KMS-11 (cell line): ENCODE data around the gene HTR5A.

ENCODE experiments used
- H2AFZ ChIP-seq: fragments of 200-600 bp; sonication (generic); 2 replicates; pipeline ENCODE4 v1.6.1; 2016; ENCODE audit warnings: antibody characterized with exemption, mixed run types, low read depth
- H3K27ac ChIP-seq: fragments of 200-600 bp; sonication (generic); 2 replicates; pipeline ENCODE4 v1.6.1; 2016; ENCODE audit warnings: mild to moderate bottlenecking, mixed run types
- H3K27me3 ChIP-seq: fragments of 200-600 bp; sonication (generic); 2 replicates; pipeline ENCODE4 v1.6.1; 2017; ENCODE audit warnings: mild to moderate bottlenecking, low read depth, mixed run types, moderate library complexity; ENCODE audit not compliant: insufficient read depth
- H3K36me3 ChIP-seq: fragments of 200-600 bp; sonication (generic); 2 replicates; pipeline ENCODE4 v1.6.1; 2017; ENCODE audit warnings: mild to moderate bottlenecking, mixed run types; ENCODE audit not compliant: insufficient read depth
- H3K4me1 ChIP-seq: fragments of 200-600 bp; sonication (generic); 2 replicates; pipeline ENCODE4 v1.6.1; 2016; ENCODE audit warnings: mild to moderate bottlenecking, low read depth, mixed run types; ENCODE audit not compliant: poor library complexity, severe bottlenecking
- H3K4me2 ChIP-seq: fragments of 200-600 bp; sonication (generic); 2 replicates; pipeline ENCODE4 v1.7.0; 2016; ENCODE audit warnings: mild to moderate bottlenecking, mixed run types
- H3K4me3 ChIP-seq: fragments of 200-600 bp; sonication (generic); IDR thresholded peaks from 2 replicates; pipeline ENCODE4 v1.6.1; 2017; ENCODE audit warnings: low read depth, low read length, mixed read lengths; ENCODE audit not compliant: insufficient read depth
- H3K79me2 ChIP-seq: fragments of 200-600 bp; sonication (generic); 2 replicates; pipeline ENCODE4 v1.6.1; 2016; ENCODE audit warnings: low read depth, mixed run types; ENCODE audit not compliant: insufficient read depth
- H3K9ac ChIP-seq: fragments of 200-600 bp; sonication (generic); 2 replicates; pipeline ENCODE4 v1.6.1; 2016; ENCODE audit warnings: mild to moderate bottlenecking, mixed run types
- H4K20me1 ChIP-seq: fragments of 200-600 bp; sonication (generic); 2 replicates; pipeline ENCODE4 v1.6.1; 2016; ENCODE audit warnings: mild to moderate bottlenecking, mixed run types; ENCODE audit not compliant: insufficient read depth
- TF ChIP-seq, protein P1 (sequence below): fragments of 200-600 bp; sonication (generic); conservative IDR thresholded peaks from 2 replicates; pipeline ENCODE4 v1.6.1; 2017; ENCODE audit warnings: low read depth, mild to moderate bottlenecking, antibody characterized with exemption, low read length, moderate library complexity, mixed read lengths

The HTR5A gene

DNA sequence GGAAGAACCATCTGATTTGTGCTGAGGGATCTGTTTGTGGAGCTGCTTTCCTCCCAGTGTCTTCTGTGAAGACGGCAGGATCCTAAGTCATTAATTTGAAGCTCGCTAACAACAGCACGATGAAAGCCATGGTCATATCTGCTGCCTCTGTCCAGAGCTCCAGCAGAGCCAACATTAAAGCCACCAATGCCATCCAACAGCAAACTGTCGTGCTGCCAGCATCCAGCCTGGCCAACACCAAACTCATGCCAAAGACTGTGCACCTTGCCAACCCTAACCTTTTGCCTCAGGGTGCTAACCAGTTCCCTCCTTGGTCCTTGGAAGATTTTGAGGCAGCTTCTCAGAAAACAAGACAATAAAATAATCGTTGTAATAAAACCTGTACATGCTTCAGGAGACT, 36.2 kb downstream of the HTR5A start:
- Histone ChIP-seq H4K20me1 (no peaks in the 10 kb centered on the region), H3K4me2 (no peak overlapping the region), H3K79me2 (no peaks in the 10 kb centered on the region), H3K4me3 (no peak overlapping the region), H3K9ac (no peak overlapping the region), H3K36me3 (no peaks in the 10 kb centered on the region), H3K27ac (no peak overlapping the region), H2AFZ (no peak overlapping the region), H3K4me1 (no peaks in the 10 kb centered on the region), H3K27me3 (no peaks in the 10 kb centered on the region)
- TF ChIP-seq, protein P1, sequence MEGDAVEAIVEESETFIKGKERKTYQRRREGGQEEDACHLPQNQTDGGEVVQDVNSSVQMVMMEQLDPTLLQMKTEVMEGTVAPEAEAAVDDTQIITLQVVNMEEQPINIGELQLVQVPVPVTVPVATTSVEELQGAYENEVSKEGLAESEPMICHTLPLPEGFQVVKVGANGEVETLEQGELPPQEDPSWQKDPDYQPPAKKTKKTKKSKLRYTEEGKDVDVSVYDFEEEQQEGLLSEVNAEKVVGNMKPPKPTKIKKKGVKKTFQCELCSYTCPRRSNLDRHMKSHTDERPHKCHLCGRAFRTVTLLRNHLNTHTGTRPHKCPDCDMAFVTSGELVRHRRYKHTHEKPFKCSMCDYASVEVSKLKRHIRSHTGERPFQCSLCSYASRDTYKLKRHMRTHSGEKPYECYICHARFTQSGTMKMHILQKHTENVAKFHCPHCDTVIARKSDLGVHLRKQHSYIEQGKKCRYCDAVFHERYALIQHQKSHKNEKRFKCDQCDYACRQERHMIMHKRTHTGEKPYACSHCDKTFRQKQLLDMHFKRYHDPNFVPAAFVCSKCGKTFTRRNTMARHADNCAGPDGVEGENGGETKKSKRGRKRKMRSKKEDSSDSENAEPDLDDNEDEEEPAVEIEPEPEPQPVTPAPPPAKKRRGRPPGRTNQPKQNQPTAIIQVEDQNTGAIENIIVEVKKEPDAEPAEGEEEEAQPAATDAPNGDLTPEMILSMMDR = no peak

GRCh38 chr7:155107126-155107525, 37.0 kb downstream of the HTR5A start:
- Histone ChIP-seq H3K4me2 (no peak overlapping the region), H4K20me1 (no peaks in the 10 kb centered on the region), H2AFZ (no peak overlapping the region), H3K27me3 (no peaks in the 10 kb centered on the region), H3K36me3 (no peaks in the 10 kb centered on the region), H3K4me3 (no peak overlapping the region), H3K4me1 (no peaks in the 10 kb centered on the region), H3K79me2 (no peaks in the 10 kb centered on the region), H3K27ac (no peak overlapping the region), H3K9ac (no peak overlapping the region)
- TF ChIP-seq, protein P1 = no peak

DNA sequence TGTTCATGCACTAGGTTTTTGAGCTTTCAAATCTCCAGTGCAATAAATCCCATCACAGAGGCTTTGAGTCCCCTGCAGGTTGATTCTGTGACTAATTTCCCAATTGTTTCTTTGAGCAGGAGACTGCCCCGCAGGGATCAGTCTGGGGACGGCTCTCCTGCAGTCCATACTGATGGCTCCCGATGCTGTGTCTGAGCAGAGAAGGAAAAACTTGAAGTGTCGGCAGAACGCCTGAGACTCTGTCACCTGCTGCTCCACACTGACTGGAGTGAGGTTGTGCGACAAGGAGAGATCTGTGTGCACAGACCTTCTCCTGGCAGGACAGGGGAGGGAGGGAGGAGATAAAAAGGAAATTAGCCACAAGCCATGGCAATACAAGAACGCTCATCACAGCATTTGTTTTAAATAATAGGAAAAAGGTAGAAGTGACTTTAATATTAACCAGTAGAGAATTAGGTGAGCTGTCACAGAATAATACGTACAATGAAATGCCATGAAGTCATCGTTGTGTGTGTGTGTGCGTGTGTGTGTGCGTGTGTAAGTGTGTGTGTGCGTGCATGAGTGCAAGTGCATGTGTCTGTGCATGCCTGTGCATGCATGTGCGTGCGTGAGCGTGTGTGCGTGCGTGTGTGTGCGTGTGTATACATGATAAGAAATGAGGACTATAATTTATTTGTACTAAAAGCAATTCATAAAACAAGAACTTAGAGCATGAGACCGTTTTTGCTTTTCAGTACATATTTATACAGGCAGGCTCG, 38.2 kb downstream of the HTR5A start:
- Histone ChIP-seq H3K4me2 (no peak overlapping the region), H3K4me3 (no peak overlapping the region), H2AFZ (no peak overlapping the region), H4K20me1 (no peaks in the 10 kb centered on the region), H3K9ac (no peak overlapping the region), H3K36me3 (no peaks in the 10 kb centered on the region), H3K79me2 (no peaks in the 10 kb centered on the region), H3K4me1 (no peaks in the 10 kb centered on the region), H3K27me3 (no peaks in the 10 kb centered on the region), H3K27ac (no peak overlapping the region)
- TF ChIP-seq, protein P1 = no peak

GRCh38 chr7:155109121-155109520, 39.0 kb downstream of the HTR5A start:
- H3K79me2 ChIP-seq = no peaks in the 10 kb centered on the region
- no peak overlapping the region for H3K4me2 ChIP-seq
- H3K4me1 ChIP-seq = no peaks in the 10 kb centered on the region
- no peak overlapping the region for H2AFZ ChIP-seq
- no peak overlapping the region for H3K27ac ChIP-seq
- no peaks in the 10 kb centered on the region for H3K36me3 ChIP-seq
- TF ChIP-seq, protein P1 = no peak
- H3K9ac ChIP-seq = no peak overlapping the region
- H3K27me3 ChIP-seq = no peaks in the 10 kb centered on the region
- no peaks in the 10 kb centered on the region for H4K20me1 ChIP-seq
- H3K4me3 ChIP-seq = no peak overlapping the region
